NCI-H187 treated with DMSO at 0.1 percent for 48 hours (cell line): ENCODE measurements around the gene TAF11L2.
"Not testable (repeated sequence)": the region's sequence is repeated elsewhere in the genome, so short reads cannot be mapped to it uniquely, and the experiment has no call there.

Experiments used
- DNase-seq: peaks from one replicate; lab custom pipeline; 2025; lab: John Stamatoyannopoulos, UW

TAF11L2 gene

DNA sequence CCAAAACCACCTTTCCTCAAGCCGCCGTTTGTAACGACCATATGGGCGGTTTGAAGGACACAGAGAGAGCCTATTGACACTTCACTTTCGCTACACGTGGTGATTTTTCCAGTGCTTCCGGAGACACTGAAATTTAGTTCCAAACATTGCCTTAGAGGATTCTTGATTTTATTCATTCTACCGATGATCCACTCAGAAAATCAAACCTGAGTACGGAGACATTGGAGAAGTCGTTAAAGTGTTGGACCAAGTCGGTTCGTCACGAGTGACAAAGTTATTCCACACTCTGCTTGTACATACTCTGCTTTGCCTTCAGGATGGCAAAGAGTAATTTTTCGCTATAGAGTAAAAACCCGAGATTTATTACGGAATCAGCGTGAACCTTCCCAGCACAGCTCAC is 28.5 kb downstream of the TAF11L2 start:
- DNase-seq: not testable (repeated sequence)

DNA sequence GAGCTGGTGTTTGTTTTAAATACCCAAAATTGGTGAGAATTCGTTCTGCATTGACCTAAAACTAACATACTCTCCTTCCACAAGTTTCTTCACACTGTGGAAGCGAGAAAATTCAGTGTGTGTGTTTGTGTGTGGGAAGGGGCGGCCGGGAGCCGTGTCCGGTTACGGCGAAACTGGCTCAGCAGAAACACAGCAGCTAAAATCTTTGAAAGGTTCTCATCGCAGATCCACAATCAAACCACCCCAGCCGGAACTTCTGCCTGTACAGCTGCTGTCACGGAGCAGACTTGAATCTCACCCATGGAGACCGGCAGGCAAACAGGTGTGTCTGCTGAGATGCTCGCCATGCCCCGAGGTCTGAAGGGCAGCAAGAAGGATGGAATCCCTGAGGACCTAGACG is 30.3 kb downstream of the TAF11L2 start, which contains the start of gene TAF11L6:
Gene TAF11L6 (plus strand): TSS at position 301 of the 400 bp plus-strand sequence.
- not testable (repeated sequence) for DNase-seq
